SK-N-SH treated with all-trans-retinoic acid at 6 μM for 48 hours (cell line): ENCODE measurements around the gene EDAR.

Experiments used
- ATAC-seq: fragments of 200-7000 bp; cut with Tn5 transposase; 3 replicates; pipeline ENCODE4 v1.9.1; 2020; ENCODE audit warnings: mild to moderate bottlenecking, moderate library complexity
- ARNTL ChIP-seq: fragments of 450-650 bp; formaldehyde crosslinking; IDR thresholded peaks from 2 replicates; pipeline ENCODE4 v1.5.0; 2020; ENCODE audit warnings: low read depth, mild to moderate bottlenecking, moderate library complexity, borderline replicate concordance
- BACH2 ChIP-seq: fragments of 250-450 bp; sonication (Bioruptor Pico); IDR thresholded peaks from 2 replicates; pipeline ENCODE4 v1.9.0; 2021; ENCODE audit warnings: mild to moderate bottlenecking, borderline replicate concordance
- CSDC2 ChIP-seq: fragments of 250-450 bp; sonication (Bioruptor Pico); IDR thresholded peaks from 2 replicates; pipeline ENCODE4 v1.5.0; 2020; ENCODE audit warnings: mild to moderate bottlenecking, moderate library complexity
- ESRRG ChIP-seq: fragments of 250-450 bp; sonication (Bioruptor Pico); IDR thresholded peaks from 2 replicates; pipeline ENCODE4 v1.6.1; 2021; ENCODE audit warnings: mild to moderate bottlenecking
- GLIS3 ChIP-seq: fragments of 250-450 bp; sonication (Bioruptor Pico); IDR thresholded peaks from 2 replicates; pipeline ENCODE4 v1.5.0; 2020; ENCODE audit warnings: mild to moderate bottlenecking, moderate library complexity
- ISL1 ChIP-seq: fragments of 250-450 bp; sonication (Bioruptor Pico); IDR thresholded peaks from 2 replicates; pipeline ENCODE4 v2.1.2; 2022; ENCODE audit warnings: mild to moderate bottlenecking, moderate library complexity
- OSR1 ChIP-seq: fragments of 250-450 bp; sonication (Bioruptor Pico); IDR thresholded peaks from 2 replicates; pipeline ENCODE4 v1.8.0; 2022; ENCODE audit warnings: moderate library complexity, mild to moderate bottlenecking, inconsistent platforms
- PPARA ChIP-seq: fragments of 250-450 bp; sonication (Bioruptor Pico); IDR thresholded peaks from 2 replicates; pipeline ENCODE4 v1.5.0; 2020; ENCODE audit warnings: mild to moderate bottlenecking, borderline replicate concordance
- RARB ChIP-seq: fragments of 250-450 bp; sonication (Bioruptor Pico); IDR thresholded peaks from 2 replicates; pipeline ENCODE4 v1.8.0; 2021; ENCODE audit warnings: mild to moderate bottlenecking, moderate library complexity
- TCF4 ChIP-seq: fragments of 250-450 bp; sonication (Bioruptor Pico); IDR thresholded peaks from 2 replicates; pipeline ENCODE4 v1.8.0; 2021; ENCODE audit warnings: mild to moderate bottlenecking, moderate library complexity, borderline replicate concordance
- TOX ChIP-seq: fragments of 250-450 bp; sonication (Bioruptor Pico); IDR thresholded peaks from 2 replicates; pipeline ENCODE4 v1.8.0; 2021; ENCODE audit warnings: mild to moderate bottlenecking, moderate library complexity, borderline replicate concordance
- ZC3H10 ChIP-seq: fragments of 250-450 bp; sonication (Bioruptor Pico); IDR thresholded peaks from 2 replicates; pipeline ENCODE4 v1.5.1; 2021; ENCODE audit warnings: mild to moderate bottlenecking, moderate library complexity
- ZFP3 ChIP-seq: fragments of 250-450 bp; sonication (Bioruptor Pico); IDR thresholded peaks from 2 replicates; pipeline ENCODE4 v1.5.0; 2020; ENCODE audit warnings: mild to moderate bottlenecking, moderate library complexity
- ZFP30 ChIP-seq: fragments of 450-650 bp; formaldehyde crosslinking; IDR thresholded peaks from 2 replicates; pipeline ENCODE4 v1.5.0; 2022; ENCODE audit warnings: mild to moderate bottlenecking, moderate library complexity
- ZNF565 ChIP-seq: fragments of 450-650 bp; formaldehyde crosslinking; conservative IDR thresholded peaks from 2 replicates; pipeline ENCODE4 v1.5.0; 2020; ENCODE audit warnings: low read depth, mild to moderate bottlenecking, moderate library complexity
- ZNF70 ChIP-seq: fragments of 450-650 bp; formaldehyde crosslinking; IDR thresholded peaks from 2 replicates; pipeline ENCODE4 v1.5.0; 2020; ENCODE audit warnings: mild to moderate bottlenecking, moderate library complexity
- ZNF8 ChIP-seq: fragments of 450-650 bp; formaldehyde crosslinking; IDR thresholded peaks from 2 replicates; pipeline ENCODE4 v1.5.0; 2020; ENCODE audit warnings: mild to moderate bottlenecking, moderate library complexity
- TF ChIP-seq, protein P1 (sequence below): fragments of 250-450 bp; sonication (Bioruptor Pico); IDR thresholded peaks from 2 replicates; pipeline ENCODE4 v1.8.0; 2021; ENCODE audit warnings: low read depth, mild to moderate bottlenecking, moderate library complexity, borderline replicate concordance
- TF ChIP-seq, protein P2 (sequence below): fragments of 250-450 bp; sonication (Bioruptor Pico); IDR thresholded peaks from 2 replicates; pipeline ENCODE4 v1.5.1; 2021; ENCODE audit warnings: mild to moderate bottlenecking, moderate library complexity
- TF ChIP-seq, protein P3 (sequence below): fragments of 250-450 bp; sonication (Bioruptor Pico); IDR thresholded peaks from 2 replicates; pipeline ENCODE4 v1.5.1; 2020; ENCODE audit warnings: low read depth, mild to moderate bottlenecking, moderate library complexity
- TF ChIP-seq, protein P4 (sequence below): fragments of 250-450 bp; sonication (Bioruptor Pico); IDR thresholded peaks from 2 replicates; pipeline ENCODE4 v1.5.0; 2020; ENCODE audit warnings: mild to moderate bottlenecking, moderate library complexity

Gene EDAR

DNA sequence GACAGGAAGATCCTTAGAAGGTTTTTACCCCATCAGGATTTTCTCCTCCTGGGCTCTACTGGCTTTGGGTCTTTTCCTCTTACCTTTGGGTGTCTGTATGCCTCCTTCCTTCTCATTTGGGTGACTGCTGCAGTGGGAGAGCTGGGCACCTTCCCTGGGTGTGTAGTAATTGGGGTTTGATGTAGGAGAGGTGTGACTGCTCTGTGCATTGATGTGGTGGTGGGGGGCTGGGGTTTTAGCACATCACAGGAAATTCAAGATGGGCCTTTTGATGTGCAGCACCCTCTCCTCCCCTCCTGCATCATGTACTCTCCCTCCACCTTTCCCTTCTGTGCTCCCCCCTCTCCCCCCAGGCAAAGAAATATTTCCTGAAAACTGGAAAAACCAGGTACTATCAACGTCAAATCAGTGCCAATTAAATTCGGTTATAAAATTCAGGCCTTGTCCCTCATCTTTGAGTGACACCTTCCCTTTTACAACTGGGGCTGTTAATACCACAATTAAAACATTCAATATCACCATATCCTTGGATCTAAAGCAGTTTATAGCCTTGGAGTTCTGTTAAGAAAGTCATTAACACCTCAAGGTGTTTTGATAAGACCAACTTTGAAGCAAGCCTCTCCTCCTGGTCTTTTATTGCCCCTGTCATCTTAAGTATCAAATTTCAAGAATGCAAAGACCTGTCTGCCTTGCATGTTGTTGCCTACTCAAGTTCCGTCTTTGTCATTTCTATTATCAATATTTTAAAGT, 23.3 kb downstream of the EDAR start:
- TF ChIP-seq TCF4 (CRISPR knock-in tag) (no peak), ISL1 (CRISPR knock-in tag) (no peak), ESRRG (CRISPR knock-in tag) (no peak), ZNF8 (no peak)
- ATAC-seq, result no peak

DNA sequence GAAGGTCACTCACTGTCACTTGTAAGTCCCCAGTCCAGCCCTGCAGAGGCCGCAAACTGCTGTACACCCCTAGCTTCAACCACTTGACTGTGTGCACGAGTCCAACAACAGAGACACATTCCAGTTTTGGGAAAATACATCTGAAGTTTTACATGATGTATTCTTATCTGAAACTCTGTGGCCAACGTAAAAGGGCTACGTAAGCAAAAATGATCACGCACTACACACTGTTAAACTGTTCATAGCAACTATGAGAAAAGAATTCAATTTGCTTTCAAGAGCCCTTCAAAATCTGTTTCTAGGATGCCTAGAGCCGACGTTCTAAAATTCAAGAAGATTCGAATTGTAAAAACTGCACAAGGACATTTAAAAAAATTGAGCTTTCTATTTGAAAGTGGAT, 26.0 kb downstream of the EDAR start:
- no peak for ATAC-seq
- no peak for TF ChIP-seq TOX (CRISPR knock-in tag)
- TF ChIP-seq ZNF565 (CRISPR knock-in tag), result no peak
- TF ChIP-seq GLIS3 (CRISPR knock-in tag), result no peak
- TF ChIP-seq ZNF8, result no peak
- no peak for TF ChIP-seq ZC3H10 (CRISPR knock-in tag)
- no peak for TF ChIP-seq CSDC2 (CRISPR knock-in tag)
- TF ChIP-seq, protein P1, sequence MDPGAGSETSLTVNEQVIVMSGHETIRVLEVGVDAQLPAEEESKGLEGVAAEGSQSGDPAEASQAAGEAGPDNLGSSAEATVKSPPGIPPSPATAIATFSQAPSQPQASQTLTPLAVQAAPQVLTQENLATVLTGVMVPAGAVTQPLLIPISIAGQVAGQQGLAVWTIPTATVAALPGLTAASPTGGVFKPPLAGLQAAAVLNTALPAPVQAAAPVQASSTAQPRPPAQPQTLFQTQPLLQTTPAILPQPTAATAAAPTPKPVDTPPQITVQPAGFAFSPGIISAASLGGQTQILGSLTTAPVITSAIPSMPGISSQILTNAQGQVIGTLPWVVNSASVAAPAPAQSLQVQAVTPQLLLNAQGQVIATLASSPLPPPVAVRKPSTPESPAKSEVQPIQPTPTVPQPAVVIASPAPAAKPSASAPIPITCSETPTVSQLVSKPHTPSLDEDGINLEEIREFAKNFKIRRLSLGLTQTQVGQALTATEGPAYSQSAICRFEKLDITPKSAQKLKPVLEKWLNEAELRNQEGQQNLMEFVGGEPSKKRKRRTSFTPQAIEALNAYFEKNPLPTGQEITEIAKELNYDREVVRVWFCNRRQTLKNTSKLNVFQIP (CRISPR knock-in tag), result no peak
- TF ChIP-seq PPARA (CRISPR knock-in tag), result no peak
- TF ChIP-seq BACH2 (CRISPR knock-in tag), result no peak
- TF ChIP-seq ESRRG (CRISPR knock-in tag), result no peak

DNA sequence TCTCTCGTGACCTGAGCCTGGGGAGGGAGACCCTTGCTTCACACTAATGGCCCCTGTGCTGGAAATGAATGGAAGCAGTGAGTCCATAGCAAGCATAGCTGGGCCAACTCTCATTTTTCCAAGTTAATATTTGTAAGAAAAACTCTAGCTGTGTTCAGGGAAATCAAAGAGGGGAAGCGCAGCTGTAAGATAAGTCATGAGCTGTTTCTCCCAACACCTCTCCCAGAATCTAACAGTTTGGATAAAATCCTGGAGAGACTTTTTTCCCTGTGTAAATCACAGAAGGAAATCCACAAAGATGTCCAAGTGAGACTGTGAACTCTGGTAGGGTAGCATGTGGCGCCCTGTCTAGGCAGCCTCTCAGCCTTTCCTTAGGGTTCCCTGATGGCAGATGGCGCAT, 27.2 kb downstream of the EDAR start:
- TF ChIP-seq, protein P2, sequence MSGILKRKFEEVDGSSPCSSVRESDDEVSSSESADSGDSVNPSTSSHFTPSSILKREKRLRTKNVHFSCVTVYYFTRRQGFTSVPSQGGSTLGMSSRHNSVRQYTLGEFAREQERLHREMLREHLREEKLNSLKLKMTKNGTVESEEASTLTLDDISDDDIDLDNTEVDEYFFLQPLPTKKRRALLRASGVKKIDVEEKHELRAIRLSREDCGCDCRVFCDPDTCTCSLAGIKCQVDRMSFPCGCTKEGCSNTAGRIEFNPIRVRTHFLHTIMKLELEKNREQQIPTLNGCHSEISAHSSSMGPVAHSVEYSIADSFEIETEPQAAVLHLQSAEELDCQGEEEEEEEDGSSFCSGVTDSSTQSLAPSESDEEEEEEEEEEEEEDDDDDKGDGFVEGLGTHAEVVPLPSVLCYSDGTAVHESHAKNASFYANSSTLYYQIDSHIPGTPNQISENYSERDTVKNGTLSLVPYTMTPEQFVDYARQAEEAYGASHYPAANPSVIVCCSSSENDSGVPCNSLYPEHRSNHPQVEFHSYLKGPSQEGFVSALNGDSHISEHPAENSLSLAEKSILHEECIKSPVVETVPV, result no peak
- TF ChIP-seq GLIS3 (CRISPR knock-in tag), result no peak
- no peak for TF ChIP-seq ZFP3 (CRISPR knock-in tag)
- TF ChIP-seq ISL1 (CRISPR knock-in tag), result no peak
- no peak for TF ChIP-seq ARNTL (CRISPR knock-in tag)
- TF ChIP-seq ZNF565 (CRISPR knock-in tag), result no peak
- TF ChIP-seq OSR1 (CRISPR knock-in tag), result no peak
- TF ChIP-seq ZNF70 (CRISPR knock-in tag), result no peak
- no peak for TF ChIP-seq PPARA (CRISPR knock-in tag)
- no peak for TF ChIP-seq CSDC2 (CRISPR knock-in tag)
- no peak for TF ChIP-seq ZFP30
- TF ChIP-seq, protein P1 (CRISPR knock-in tag), result no peak
- TF ChIP-seq BACH2 (CRISPR knock-in tag), result no peak
- TF ChIP-seq, protein P3, sequence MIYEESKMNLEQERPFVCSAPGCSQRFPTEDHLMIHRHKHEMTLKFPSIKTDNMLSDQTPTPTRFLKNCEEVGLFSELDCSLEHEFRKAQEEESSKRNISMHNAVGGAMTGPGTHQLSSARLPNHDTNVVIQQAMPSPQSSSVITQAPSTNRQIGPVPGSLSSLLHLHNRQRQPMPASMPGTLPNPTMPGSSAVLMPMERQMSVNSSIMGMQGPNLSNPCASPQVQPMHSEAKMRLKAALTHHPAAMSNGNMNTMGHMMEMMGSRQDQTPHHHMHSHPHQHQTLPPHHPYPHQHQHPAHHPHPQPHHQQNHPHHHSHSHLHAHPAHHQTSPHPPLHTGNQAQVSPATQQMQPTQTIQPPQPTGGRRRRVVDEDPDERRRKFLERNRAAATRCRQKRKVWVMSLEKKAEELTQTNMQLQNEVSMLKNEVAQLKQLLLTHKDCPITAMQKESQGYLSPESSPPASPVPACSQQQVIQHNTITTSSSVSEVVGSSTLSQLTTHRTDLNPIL, result no peak
- no peak for TF ChIP-seq ZC3H10 (CRISPR knock-in tag)
- TF ChIP-seq ZNF8, result no peak
- no peak for TF ChIP-seq RARB (CRISPR knock-in tag)
- TF ChIP-seq, protein P4, sequence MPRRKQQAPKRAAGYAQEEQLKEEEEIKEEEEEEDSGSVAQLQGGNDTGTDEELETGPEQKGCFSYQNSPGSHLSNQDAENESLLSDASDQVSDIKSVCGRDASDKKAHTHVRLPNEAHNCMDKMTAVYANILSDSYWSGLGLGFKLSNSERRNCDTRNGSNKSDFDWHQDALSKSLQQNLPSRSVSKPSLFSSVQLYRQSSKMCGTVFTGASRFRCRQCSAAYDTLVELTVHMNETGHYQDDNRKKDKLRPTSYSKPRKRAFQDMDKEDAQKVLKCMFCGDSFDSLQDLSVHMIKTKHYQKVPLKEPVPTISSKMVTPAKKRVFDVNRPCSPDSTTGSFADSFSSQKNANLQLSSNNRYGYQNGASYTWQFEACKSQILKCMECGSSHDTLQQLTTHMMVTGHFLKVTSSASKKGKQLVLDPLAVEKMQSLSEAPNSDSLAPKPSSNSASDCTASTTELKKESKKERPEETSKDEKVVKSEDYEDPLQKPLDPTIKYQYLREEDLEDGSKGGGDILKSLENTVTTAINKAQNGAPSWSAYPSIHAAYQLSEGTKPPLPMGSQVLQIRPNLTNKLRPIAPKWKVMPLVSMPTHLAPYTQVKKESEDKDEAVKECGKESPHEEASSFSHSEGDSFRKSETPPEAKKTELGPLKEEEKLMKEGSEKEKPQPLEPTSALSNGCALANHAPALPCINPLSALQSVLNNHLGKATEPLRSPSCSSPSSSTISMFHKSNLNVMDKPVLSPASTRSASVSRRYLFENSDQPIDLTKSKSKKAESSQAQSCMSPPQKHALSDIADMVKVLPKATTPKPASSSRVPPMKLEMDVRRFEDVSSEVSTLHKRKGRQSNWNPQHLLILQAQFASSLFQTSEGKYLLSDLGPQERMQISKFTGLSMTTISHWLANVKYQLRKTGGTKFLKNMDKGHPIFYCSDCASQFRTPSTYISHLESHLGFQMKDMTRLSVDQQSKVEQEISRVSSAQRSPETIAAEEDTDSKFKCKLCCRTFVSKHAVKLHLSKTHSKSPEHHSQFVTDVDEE (CRISPR knock-in tag), result no peak
- no peak for TF ChIP-seq ESRRG (CRISPR knock-in tag)
- no peak for TF ChIP-seq TOX (CRISPR knock-in tag)
- ATAC-seq, result no peak
